Spinal cord (tissue), 10 donors: ENCODE results near the gene SERPIND1. TPM values are rescaled to one million over a fixed set of nuclear protein-coding genes. Genes with fewer than 3 reads are reported as not detected.
A peak's percentile ranks its signal among the peaks of the same experiment; 100 is the strongest.

Source experiments
- DNase-seq, 6 donors: peaks; one replicate each; pipeline versions ENCODE4 v3.0.0 to v3.0.0-alpha.2; 2013 to 2015; ENCODE audit warnings: low spot score in 6 of 6, low read depth in 4 of 6
- H3K27ac ChIP-seq: one replicate; pipeline ENCODE4 v1.5.1; 2013; ENCODE audit warnings: low read depth, low read length, control low read depth
- H3K27me3 ChIP-seq: one replicate; pipeline ENCODE4 v1.6.1; 2013; ENCODE audit warnings: low read length; ENCODE audit not compliant: control insufficient read depth, insufficient read depth
- H3K36me3 ChIP-seq: one replicate; pipeline ENCODE4 v1.6.1; 2013; ENCODE audit warnings: low read length; ENCODE audit not compliant: control insufficient read depth, insufficient read depth
- H3K4me1 ChIP-seq: one replicate; pipeline ENCODE4 v1.6.1; 2013; ENCODE audit warnings: low read length; ENCODE audit not compliant: control insufficient read depth, insufficient read depth
- H3K4me3 ChIP-seq: one replicate; pipeline ENCODE4 v1.5.1; 2013; ENCODE audit warnings: low read depth, low read length, control low read depth
- H3K9me3 ChIP-seq: one replicate; pipeline ENCODE4 v1.6.1; 2013; ENCODE audit warnings: low read length; ENCODE audit not compliant: control insufficient read depth, insufficient read depth
- WGBS: methylation state at CpG from one replicate; pipeline ENCODE4 v1.1.5; 2013; ENCODE audit warnings: missing lambda C conversion rate; ENCODE audit not compliant: insufficient coverage; 5-methylcytosine and 5-hydroxymethylcytosine counted together
- polyA plus RNA-seq, 2 donors: library from polyadenylated mRNA; unstranded; fragments of 120-200 nt; gene quantifications; one replicate each; pipeline ENCODE4 v1.2.1, GENCODE V29; 2013; ENCODE audit not compliant: insufficient read length in 2 of 2
- total RNA-seq, 2 donors: library from RNA; depleted of rRNA in 1 of 2; stranded (reverse); fragments of 120-200 nt in 1 of 2; fragments of >200 nt in 1 of 2; gene quantifications; one replicate each; pipeline versions ENCODE4 v1.2.3 to v1.2.4, GENCODE V29; 2013 to 2014
- donor health status: healthy.

The SERPIND1 gene
- total and polyA plus RNA-seq, 4 donors, result 9.6 to 201 (median 61.3) TPM

GRCh38 chr22:20781272-20781990 lies 7.5 kb downstream of the SERPIND1 start:
- Histone ChIP-seq H3K27me3 (no peaks in the 10 kb centered on the region), H3K9me3 (no peaks in the 10 kb centered on the region), H3K36me3 (peaks cover 29% of the 10 kb centered on the region), H3K27ac (no peak overlapping the region), H3K4me3 (no peak overlapping the region), H3K4me1 (no peaks in the 10 kb centered on the region)
- WGBS, result 89% methylated on average over 3 of the region's 11 CpGs
- DNase-seq, result no peak

GRCh38 chr22:20782083-20782482 lies 8.2 kb downstream of the SERPIND1 start:
- H3K27ac ChIP-seq, result no peak overlapping the region
- WGBS, result 84% methylated on average over 2 of the region's 4 CpGs
- no peak for DNase-seq
- no peaks in the 10 kb centered on the region for H3K4me1 ChIP-seq
- H3K9me3 ChIP-seq, result no peaks in the 10 kb centered on the region
- H3K4me3 ChIP-seq, result no peak overlapping the region
- peaks cover 34% of the 10 kb centered on the region for H3K36me3 ChIP-seq
- H3K27me3 ChIP-seq, result no peaks in the 10 kb centered on the region

GRCh38 chr22:20782596-20783299 lies 8.8 kb downstream of the SERPIND1 start:
- H3K27me3 ChIP-seq, result no peaks in the 10 kb centered on the region
- WGBS, result 83% methylated on average over 2 of the region's 4 CpGs
- DNase-seq, result no peak
- H3K9me3 ChIP-seq, result no peaks in the 10 kb centered on the region
- H3K27ac ChIP-seq, result no peak overlapping the region
- H3K36me3 ChIP-seq, result peaks cover 37% of the 10 kb centered on the region
- no peak overlapping the region for H3K4me3 ChIP-seq
- H3K4me1 ChIP-seq, result no peaks in the 10 kb centered on the region

GRCh38 chr22:20783300-20783673 lies 9.4 kb downstream of the SERPIND1 start:
- no peak for DNase-seq
- Histone ChIP-seq H3K27me3 (no peaks in the 10 kb centered on the region), H3K9me3 (no peaks in the 10 kb centered on the region), H3K4me3 (no peak overlapping the region), H3K4me1 (no peaks in the 10 kb centered on the region), H3K36me3 (peaks cover 38% of the 10 kb centered on the region), H3K27ac (no peak overlapping the region)
- WGBS, result no CpG with 5 or more reads among the region's 3 CpGs

GRCh38 chr22:20783844-20784723 lies 10.2 kb downstream of the SERPIND1 start:
- H3K9me3 ChIP-seq, result no peaks in the 10 kb centered on the region
- peak in 3 of 6 donors; percentile 18 to 69 (median 63) for DNase-seq
- 65% methylated on average over 9 of the region's 14 CpGs for WGBS
- no peaks in the 10 kb centered on the region for H3K4me1 ChIP-seq
- H3K36me3 ChIP-seq, result peaks cover 41% of the 10 kb centered on the region
- no peaks in the 10 kb centered on the region for H3K27me3 ChIP-seq
- H3K4me3 ChIP-seq, result no peak overlapping the region
- no peak overlapping the region for H3K27ac ChIP-seq

GRCh38 chr22:20785415-20785814 lies 11.5 kb downstream of the SERPIND1 start:
- Histone ChIP-seq H3K27ac (no peak overlapping the region), H3K4me3 (no peak overlapping the region), H3K4me1 (no peaks in the 10 kb centered on the region), H3K9me3 (no peaks in the 10 kb centered on the region), H3K36me3 (peaks cover 32% of the 10 kb centered on the region), H3K27me3 (no peaks in the 10 kb centered on the region)
- no CpG with 5 or more reads among the region's 3 CpGs for WGBS
- DNase-seq, result no peak

GRCh38 chr22:20786048-20786447 lies 12.1 kb downstream of the SERPIND1 start:
- Histone ChIP-seq H3K27me3 (no peaks in the 10 kb centered on the region), H3K36me3 (peaks cover 35% of the 10 kb centered on the region), H3K27ac (no peak overlapping the region), H3K4me1 (no peaks in the 10 kb centered on the region), H3K9me3 (no peaks in the 10 kb centered on the region), H3K4me3 (no peak overlapping the region)
- DNase-seq, result no peak
- WGBS, result 92% methylated on average over 7 of the region's 8 CpGs

GRCh38 chr22:20786536-20786979 lies 12.6 kb downstream of the SERPIND1 start:
- H3K36me3 ChIP-seq, result peaks cover 37% of the 10 kb centered on the region
- no peak for DNase-seq
- WGBS, result 92% methylated on average over 8 of the region's 10 CpGs
- H3K4me1 ChIP-seq, result no peaks in the 10 kb centered on the region
- H3K27ac ChIP-seq, result no peak overlapping the region
- H3K4me3 ChIP-seq, result no peak overlapping the region
- H3K9me3 ChIP-seq, result no peaks in the 10 kb centered on the region
- H3K27me3 ChIP-seq, result no peaks in the 10 kb centered on the region

- WGBS, result 100% methylated on average over 4 of the region's 4 CpGs
- H3K27me3 ChIP-seq, result no peaks in the 10 kb centered on the region
- DNase-seq, result no peak
- H3K27ac ChIP-seq, result no peak overlapping the region
- no peak overlapping the region for H3K4me3 ChIP-seq
- no peaks in the 10 kb centered on the region for H3K9me3 ChIP-seq
- H3K36me3 ChIP-seq, result peaks cover 44% of the 10 kb centered on the region
- H3K4me1 ChIP-seq, result no peaks in the 10 kb centered on the region
These were observed 13.3 kb downstream of the SERPIND1 start for GRCh38 chr22:20787223-20787622.
